Measurements from ENCODE around the gene BET1L. TPM values are rescaled to one million over a fixed set of nuclear protein-coding genes. Genes with fewer than 3 reads are reported as not detected.
"Not testable (repeated sequence)": the region's sequence is repeated elsewhere in the genome, so short reads cannot be mapped to it uniquely, and the experiment has no call there.

Gene BET1L
- total RNA-seq: 60.5 TPM

GRCh38 chr11:207208-207862 is at the start of gene BET1L, which contains the start of gene RIC8A:
BET1L (minus strand) TSS chr11:207399; CDS start chr11:207321, 78 bp downstream.
RIC8A (plus strand) TSS chr11:207708; CDS start chr11:208855, 1,147 bp downstream.
- DNase-seq (ENCODE audit: low spot score): peak; percentile 96

DNA sequence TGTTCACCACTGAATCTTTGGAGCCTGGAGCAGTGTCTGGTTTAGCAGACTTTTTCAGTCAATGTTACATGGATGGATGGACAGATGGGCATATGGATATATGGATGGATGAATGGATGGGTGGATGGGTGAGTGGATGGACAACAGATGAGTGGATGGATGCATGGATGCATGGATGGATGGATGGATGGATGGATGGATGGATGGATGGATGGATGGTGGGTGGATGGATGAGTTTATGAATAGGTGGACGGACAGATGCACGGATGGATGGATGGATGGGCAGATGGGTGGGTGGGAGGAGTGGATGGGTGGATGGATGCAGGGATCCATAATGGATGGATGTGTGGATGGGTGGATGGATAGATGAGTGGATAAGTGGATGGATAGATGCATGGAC is 48.6 kb upstream of the BET1L start:
- no peak for DNase-seq (ENCODE audit: low spot score)

DNA sequence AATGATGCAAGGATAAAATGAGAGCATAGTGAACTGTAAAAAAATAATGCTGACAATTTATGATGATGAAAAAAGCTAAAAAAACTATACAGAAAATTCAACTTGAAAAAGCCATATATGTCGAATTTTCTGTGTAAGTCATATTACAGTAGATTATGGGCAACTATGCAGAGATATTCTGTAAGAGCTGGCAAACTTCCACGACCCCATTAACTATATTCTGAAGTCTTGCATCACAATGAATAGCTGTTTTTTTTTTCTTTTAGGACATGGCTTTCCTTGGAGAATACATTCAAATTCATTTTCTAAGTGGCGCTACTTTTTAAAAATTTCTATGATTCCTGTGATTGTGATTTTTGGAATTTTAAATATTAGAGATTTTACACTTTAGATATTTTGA is 48.0 kb upstream of the BET1L start:
- DNase-seq (ENCODE audit: low spot score): no peak

- no peak for DNase-seq (ENCODE audit: low spot score)
Measured at GRCh38 chr11:253886-254270, 46.7 kb upstream of the BET1L start.

GRCh38 chr11:253160-253885 is 46.1 kb upstream of the BET1L start:
- no peak for DNase-seq (ENCODE audit: low spot score)

DNA sequence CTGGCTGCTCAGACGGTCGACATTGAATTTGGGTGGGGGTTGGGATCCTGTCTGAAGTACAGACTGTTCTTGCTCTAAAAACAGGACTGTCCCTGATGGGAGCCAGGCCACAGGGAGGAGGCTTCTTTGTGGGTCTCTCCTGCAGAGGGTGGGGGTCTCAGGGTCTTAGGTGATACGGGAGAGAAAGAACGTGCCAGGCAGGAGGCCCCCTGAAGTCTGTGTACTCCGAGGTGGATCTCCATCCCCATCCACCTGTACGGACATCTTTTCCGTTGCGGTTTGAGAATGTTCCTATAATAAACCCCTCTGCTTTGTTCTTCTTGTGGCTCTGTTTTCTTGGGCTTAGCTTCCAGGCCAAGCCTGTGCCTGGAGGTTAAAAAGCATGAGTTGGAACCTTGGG is 45.5 kb upstream of the BET1L start:
- no peak for DNase-seq (ENCODE audit: low spot score)

DNA sequence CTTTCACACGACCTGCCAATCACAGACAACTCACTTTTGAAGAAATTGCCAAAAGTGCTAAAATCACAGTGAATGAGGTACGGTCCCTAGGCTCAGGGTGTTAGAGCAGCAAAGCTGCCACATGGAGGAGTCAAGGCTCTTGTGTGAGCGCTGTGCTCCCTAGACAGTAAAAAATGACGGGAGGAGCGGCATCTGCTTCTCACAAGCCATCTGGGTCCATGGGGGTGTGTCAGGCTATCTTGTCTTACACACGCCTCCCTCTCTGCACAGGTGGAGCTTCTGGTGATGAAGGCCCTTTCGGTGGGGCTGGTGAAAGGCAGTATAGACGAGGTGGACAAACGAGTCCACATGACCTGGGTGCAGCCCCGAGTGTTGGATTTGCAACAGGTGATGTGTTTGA is 44.4 kb upstream of the BET1L start:
- DNase-seq (ENCODE audit: low spot score): no peak

DNA sequence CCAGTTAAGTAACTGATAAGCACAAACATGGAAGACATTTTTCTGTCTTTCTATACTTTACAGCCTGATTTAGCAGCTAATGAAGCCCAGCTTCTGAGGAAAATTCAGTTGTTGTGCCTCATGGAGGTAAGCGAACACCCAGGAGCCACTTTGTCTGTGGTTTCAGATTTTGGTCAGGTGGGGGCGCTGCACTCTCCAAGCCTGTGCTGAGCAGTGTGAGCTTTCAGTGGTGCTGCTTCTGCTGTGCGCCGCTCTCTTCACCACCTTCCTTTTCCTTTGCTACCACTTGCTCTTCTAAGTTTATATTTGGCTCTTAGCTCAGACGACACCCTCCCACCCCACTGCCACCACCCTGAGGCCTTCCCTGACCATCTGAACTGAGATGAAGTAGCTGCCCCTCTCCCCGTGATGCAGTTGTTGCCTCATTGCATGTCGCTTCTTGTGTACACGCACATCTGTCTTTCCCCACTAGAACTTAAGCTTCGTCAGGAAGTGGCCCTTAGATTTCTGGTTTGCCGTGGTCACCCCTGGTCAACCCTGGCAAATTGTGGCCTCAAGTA is 43.6 kb upstream of the BET1L start:
- peak; percentile 50 for DNase-seq (ENCODE audit: low spot score)

- no peak for DNase-seq (ENCODE audit: low spot score)
Measured at GRCh38 chr11:250274-250673, 43.1 kb upstream of the BET1L start.

GRCh38 chr11:249062-249461 is 41.9 kb upstream of the BET1L start:
- no peak for DNase-seq (ENCODE audit: low spot score)

DNA sequence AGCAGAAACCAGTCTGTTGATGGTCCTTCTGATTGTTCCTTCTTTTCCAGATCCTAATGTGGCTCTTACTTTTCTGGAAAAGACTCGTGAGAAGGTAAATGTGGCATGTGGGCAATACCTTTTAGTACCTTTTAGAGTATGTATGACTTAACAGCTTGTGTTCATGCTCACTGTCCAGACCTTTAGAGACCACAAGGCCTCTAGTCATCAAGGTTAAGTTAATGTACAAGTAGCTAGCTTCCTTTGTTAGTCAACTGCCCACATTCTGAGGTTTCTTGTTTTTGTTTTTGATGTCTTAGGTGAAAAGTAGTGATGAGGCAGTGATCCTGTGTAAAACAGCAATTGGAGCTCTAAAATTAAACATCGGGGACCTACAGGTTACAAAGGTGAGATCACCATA is 37.2 kb upstream of the BET1L start:
- no peak for DNase-seq (ENCODE audit: low spot score)

DNA sequence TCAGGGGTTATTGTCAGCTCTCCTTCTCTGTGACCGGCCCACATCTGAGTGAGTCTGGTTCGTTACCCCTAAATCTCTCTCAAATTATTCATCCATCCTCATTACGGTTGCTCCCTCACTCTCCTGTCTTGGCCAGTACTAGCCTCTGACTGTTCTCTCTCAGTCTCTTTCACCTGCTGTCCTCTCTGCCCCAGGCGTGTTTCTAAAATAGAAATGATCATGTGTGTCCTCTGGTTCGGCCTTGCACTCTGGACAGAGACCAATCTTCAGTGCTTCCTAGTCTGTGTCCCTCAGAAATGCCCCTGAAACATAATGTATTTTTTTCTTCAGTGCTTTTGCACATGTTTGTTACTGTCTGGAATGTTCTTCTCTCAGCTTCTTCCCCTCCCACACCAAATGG is 34.4 kb upstream of the BET1L start:
- DNase-seq (ENCODE audit: low spot score): no peak

DNA sequence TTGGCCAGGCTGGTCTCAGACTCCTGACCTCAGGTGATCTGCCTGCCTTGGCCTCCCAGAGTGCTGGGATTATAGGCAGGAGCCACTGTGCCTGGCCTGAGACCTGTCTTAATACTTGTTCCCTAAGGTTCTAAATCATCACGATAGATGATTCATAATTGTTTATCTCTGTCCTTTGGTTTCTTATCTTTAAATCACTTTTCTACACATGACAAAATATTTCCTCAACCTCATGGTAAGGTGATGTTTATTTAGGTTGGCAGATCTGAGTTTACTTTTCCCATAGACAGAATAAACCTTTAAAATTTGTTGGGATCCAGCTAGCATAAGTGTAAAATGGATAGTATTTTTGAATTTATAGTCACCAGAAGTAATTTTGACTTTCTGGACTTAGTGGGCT is 33.1 kb upstream of the BET1L start:
- DNase-seq (ENCODE audit: low spot score): no peak

DNA sequence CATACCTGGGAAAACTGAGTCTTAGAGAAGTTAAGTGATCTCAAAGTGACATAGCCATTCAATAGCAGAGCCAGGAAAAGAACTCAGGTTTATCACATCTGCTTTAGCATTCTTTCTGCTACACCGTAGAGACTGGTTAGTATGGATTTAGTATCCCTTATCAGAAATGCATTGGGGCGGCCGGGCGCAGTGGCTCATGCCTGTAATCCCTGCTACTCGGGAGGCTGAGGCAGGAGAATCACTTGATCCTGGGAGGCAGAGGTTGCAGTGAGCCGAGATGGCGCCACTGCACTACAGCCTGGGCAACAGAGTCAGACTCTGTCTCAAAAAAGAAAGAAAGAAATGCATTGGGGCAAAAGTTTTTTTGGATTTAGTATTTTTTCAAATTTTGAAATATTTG is 31.1 kb upstream of the BET1L start:
- DNase-seq (ENCODE audit: low spot score): not testable (repeated sequence)

DNA sequence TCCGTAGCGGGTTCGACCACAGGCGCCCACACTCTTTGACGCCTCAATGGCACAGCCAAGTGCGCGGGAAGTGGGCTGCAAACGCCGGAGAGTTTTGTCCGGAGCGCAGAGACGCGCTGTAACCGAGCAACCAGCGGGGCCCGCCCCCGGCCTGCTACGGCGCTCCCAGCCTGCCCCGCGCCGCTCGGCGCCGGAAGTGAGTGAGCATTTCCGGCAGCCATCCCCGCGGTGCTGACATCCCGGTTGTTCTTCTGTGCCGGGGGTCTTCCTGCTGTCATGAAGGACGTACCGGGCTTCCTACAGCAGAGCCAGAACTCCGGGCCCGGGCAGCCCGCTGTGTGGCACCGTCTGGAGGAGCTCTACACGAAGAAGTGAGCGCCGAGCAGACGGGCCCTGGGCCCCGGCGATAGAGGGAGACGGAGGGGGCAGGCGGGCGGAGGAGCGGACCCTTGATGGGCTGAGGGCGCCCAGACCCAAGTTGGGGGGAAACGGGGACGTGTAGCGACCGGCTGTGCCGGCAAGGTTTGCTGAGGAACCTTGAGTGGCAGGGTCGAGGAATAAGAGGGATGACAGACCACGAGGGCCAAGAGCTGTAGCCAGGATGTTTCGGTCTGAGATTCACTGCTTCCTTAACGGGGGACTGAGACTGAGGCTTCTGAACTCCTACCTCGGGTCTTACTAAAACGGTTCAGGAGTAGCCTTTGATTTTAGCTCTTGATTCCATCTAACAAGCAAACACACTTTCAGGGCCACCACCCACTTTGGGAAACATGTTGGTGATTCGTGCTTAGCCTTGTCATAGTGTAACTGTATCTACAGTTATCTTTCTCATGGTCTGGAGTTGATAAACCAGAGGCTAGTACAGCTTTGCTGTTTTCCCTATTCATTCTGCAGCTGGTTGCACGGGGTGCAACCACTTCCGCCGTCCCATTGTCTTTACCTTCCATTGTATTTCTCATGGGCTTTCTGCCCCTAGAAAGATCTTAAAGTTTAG is 29.9 kb upstream of the BET1L start, which contains the start of gene PSMD13:
TSS of gene PSMD13 (plus strand) at position 203 of the 994 bp plus-strand sequence. CDS start at position 277, 74 bp downstream.
- peak; percentile 85 for DNase-seq (ENCODE audit: low spot score)

DNA sequence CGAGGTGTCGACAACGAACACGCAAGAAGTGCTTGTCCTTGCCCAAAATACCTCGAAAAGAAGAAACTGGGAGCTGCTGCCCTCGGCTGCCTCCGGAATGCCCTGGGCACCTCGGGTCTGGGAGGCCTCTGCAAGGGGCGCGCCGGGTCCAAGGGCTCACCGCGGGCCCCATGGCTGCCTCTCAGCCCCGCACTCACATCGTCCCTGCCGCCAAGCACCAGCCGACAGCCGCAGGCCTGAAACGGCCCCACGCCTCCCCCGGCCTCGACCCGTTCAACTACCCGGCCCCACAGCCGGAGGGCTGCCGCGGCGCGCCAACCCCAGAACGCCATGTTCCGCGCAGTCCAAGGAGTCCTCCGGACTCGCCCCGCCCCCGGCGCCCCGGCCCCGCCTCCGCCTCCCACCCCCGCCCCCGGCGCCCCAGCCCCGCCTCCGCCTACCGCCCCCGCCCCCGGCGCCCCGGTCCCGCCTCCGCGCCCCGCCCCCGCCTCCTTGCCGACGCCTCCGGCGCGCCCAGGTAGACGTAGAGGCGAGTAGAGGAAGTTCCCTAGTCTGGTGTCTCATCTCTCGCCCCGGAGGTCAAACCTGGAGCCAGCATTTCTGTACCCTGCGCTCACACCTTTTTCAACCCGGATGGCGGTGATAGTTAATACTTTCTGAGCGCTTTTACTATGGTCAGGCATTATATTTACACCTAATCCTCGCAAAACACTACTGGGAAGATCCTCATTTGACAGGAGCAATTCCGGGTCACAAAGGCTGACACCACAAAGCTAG is 29.0 kb upstream of the BET1L start, which contains the start of gene SIRT3:
TSS of gene SIRT3 (minus strand) at position 346 of the 777 bp plus-strand sequence. CDS start at position 332, 14 bp downstream.
- peak; percentile 86 for DNase-seq (ENCODE audit: low spot score)

GRCh38 chr11:235609-235996 is 28.4 kb upstream of the BET1L start:
- DNase-seq (ENCODE audit: low spot score): no peak

DNA sequence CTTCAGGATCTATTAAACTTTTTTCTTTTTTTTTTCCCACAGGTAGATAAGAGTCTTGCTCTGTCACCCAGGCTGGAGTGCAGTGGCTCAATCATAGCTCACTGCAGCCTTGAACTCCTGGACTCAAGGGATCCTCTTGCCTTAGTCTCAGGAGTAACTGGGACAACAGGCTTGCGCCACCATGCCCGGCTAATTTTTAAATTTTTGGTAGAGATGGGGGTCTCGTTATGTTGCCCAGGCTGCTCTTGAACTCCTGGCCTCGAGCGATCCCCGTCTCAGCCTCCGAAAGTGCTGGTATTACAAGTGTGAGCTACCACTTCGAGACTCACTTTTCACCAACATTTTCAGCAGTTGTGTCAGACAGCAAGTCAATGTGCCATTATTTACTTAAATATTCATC is 28.0 kb upstream of the BET1L start:
- DNase-seq (ENCODE audit: low spot score): no peak

- no peak for DNase-seq (ENCODE audit: low spot score)
Measured at GRCh38 chr11:232783-233565, 25.8 kb upstream of the BET1L start.

GRCh38 chr11:230431-230830 is 23.2 kb upstream of the BET1L start:
- DNase-seq (ENCODE audit: low spot score): no peak

Data from mucosa of gallbladder (tissue), 1 donor.